ENCODE data around the gene VCAM1. TPM values are rescaled to one million over a fixed set of nuclear protein-coding genes. Genes with fewer than 3 reads are reported as not detected.

The VCAM1 gene
- total and polyA plus RNA-seq, 3 experiments from 2014 or later: 0.51 to 4.0 (median 3.5) TPM

- ChIA-PET POLR2A (no interaction called here), CTCF (no interaction called here)
- H3K9me3 Mint-ChIP-seq: no peaks in the 10 kb centered on the region
- no peak overlapping the region for H3K4me3 Mint-ChIP-seq
- Histone ChIP-seq H3K27ac (ENCODE audit: low read depth, low read length) (no peak overlapping the region), H3K27me3 (ENCODE audit: insufficient read depth, low read length, poor library complexity, severe bottlenecking) (no peaks in the 10 kb centered on the region), H3K9me3 (ENCODE audit: low read length) (no peaks in the 10 kb centered on the region), H3K4me1 (ENCODE audit: insufficient read depth, low read length) (no peaks in the 10 kb centered on the region), H3K4me3 (ENCODE audit: low read length) (no peak overlapping the region), H3K36me3 (ENCODE audit: insufficient read depth, low read length) (no peaks in the 10 kb centered on the region)
- H3K27ac Mint-ChIP-seq: no peak overlapping the region
- peaks cover 0 to 2% (median 0%) of the 10 kb centered on the region in 3 donors for H3K36me3 Mint-ChIP-seq
- no peaks in the 10 kb centered on the region for H3K4me1 Mint-ChIP-seq
- H3K27me3 Mint-ChIP-seq: peaks cover 0 to 1% of the 10 kb centered on the region in 2 donors
- DNase-seq: no peak
Observed at GRCh38 chr1:100730130-100730529, 10.6 kb downstream of the VCAM1 start.

- H3K36me3 ChIP-seq (ENCODE audit: insufficient read depth, low read length): no peaks in the 10 kb centered on the region
- no peak overlapping the region for H3K27ac Mint-ChIP-seq
- no peak overlapping the region for H3K4me3 ChIP-seq (ENCODE audit: low read length)
- no peaks in the 10 kb centered on the region for H3K9me3 ChIP-seq (ENCODE audit: low read length)
- no peak overlapping the region for H3K4me3 Mint-ChIP-seq
- peaks cover 0 to 1% of the 10 kb centered on the region in 2 donors for H3K27me3 Mint-ChIP-seq
- H3K36me3 Mint-ChIP-seq: peaks cover 0 to 2% (median 0%) of the 10 kb centered on the region in 3 donors
- no peaks in the 10 kb centered on the region for H3K27me3 ChIP-seq (ENCODE audit: insufficient read depth, low read length, poor library complexity, severe bottlenecking)
- CTCF ChIA-PET: no interaction called here
- H3K9me3 Mint-ChIP-seq: no peaks in the 10 kb centered on the region
- no peaks in the 10 kb centered on the region for H3K4me1 Mint-ChIP-seq
- no peaks in the 10 kb centered on the region for H3K4me1 ChIP-seq (ENCODE audit: insufficient read depth, low read length)
- DNase-seq: no peak
- H3K27ac ChIP-seq (ENCODE audit: low read depth, low read length): no peak overlapping the region
- POLR2A ChIA-PET: no interaction called here
Observed at GRCh38 chr1:100731309-100731708, 11.8 kb downstream of the VCAM1 start.

GRCh38 chr1:100731758-100732157 lies 12.2 kb downstream of the VCAM1 start:
- no peaks in the 10 kb centered on the region for H3K27me3 ChIP-seq (ENCODE audit: insufficient read depth, low read length, poor library complexity, severe bottlenecking)
- H3K9me3 Mint-ChIP-seq: no peaks in the 10 kb centered on the region
- H3K4me3 Mint-ChIP-seq: no peak overlapping the region
- H3K36me3 Mint-ChIP-seq: peaks cover 0 to 2% (median 0%) of the 10 kb centered on the region in 3 donors
- H3K4me1 ChIP-seq (ENCODE audit: insufficient read depth, low read length): no peaks in the 10 kb centered on the region
- H3K4me1 Mint-ChIP-seq: no peaks in the 10 kb centered on the region
- CTCF ChIA-PET: no interaction called here
- no peaks in the 10 kb centered on the region for H3K9me3 ChIP-seq (ENCODE audit: low read length)
- POLR2A ChIA-PET: no interaction called here
- H3K27me3 Mint-ChIP-seq: peaks cover 0 to 1% of the 10 kb centered on the region in 2 donors
- DNase-seq: no peak
- H3K27ac ChIP-seq (ENCODE audit: low read depth, low read length): no peak overlapping the region
- H3K36me3 ChIP-seq (ENCODE audit: insufficient read depth, low read length): no peaks in the 10 kb centered on the region
- no peak overlapping the region for H3K27ac Mint-ChIP-seq
- no peak overlapping the region for H3K4me3 ChIP-seq (ENCODE audit: low read length)

- DNase-seq: no peak
- H3K27ac Mint-ChIP-seq: no peak overlapping the region
- H3K27me3 Mint-ChIP-seq: peaks cover 0 to under 1% of the 10 kb centered on the region in 2 donors
- peaks cover 0 to 2% (median 0%) of the 10 kb centered on the region in 3 donors for H3K36me3 Mint-ChIP-seq
- H3K36me3 ChIP-seq (ENCODE audit: insufficient read depth, low read length): no peaks in the 10 kb centered on the region
- H3K4me3 Mint-ChIP-seq: no peak overlapping the region
- H3K9me3 Mint-ChIP-seq: no peaks in the 10 kb centered on the region
- no peaks in the 10 kb centered on the region for H3K9me3 ChIP-seq (ENCODE audit: low read length)
- no peaks in the 10 kb centered on the region for H3K27me3 ChIP-seq (ENCODE audit: insufficient read depth, low read length, poor library complexity, severe bottlenecking)
- POLR2A ChIA-PET: no interaction called here
- no peak overlapping the region for H3K27ac ChIP-seq (ENCODE audit: low read depth, low read length)
- no peaks in the 10 kb centered on the region for H3K4me1 ChIP-seq (ENCODE audit: insufficient read depth, low read length)
- H3K4me1 Mint-ChIP-seq: no peaks in the 10 kb centered on the region
- H3K4me3 ChIP-seq (ENCODE audit: low read length): no peak overlapping the region
- CTCF ChIA-PET: no interaction called here
Observed at GRCh38 chr1:100734676-100735075, 15.1 kb downstream of the VCAM1 start.

- POLR2A ChIA-PET: no interaction called here
Observed at GRCh38 chr1:100735244-100735643, 15.7 kb downstream of the VCAM1 start.

GRCh38 chr1:100736324-100736723 lies 16.8 kb downstream of the VCAM1 start:
- no peak for DNase-seq
- peaks cover 0 to 2% of the 10 kb centered on the region in 2 donors for H3K27me3 Mint-ChIP-seq
- no peak overlapping the region for H3K27ac ChIP-seq (ENCODE audit: low read depth, low read length)
- H3K9me3 Mint-ChIP-seq: no peaks in the 10 kb centered on the region
- no peak overlapping the region for H3K27ac Mint-ChIP-seq
- H3K4me3 Mint-ChIP-seq: no peak overlapping the region
- no peaks in the 10 kb centered on the region for H3K9me3 ChIP-seq (ENCODE audit: low read length)
- H3K36me3 Mint-ChIP-seq: peaks cover 0 to 2% (median 0%) of the 10 kb centered on the region in 3 donors
- no peaks in the 10 kb centered on the region for H3K4me1 ChIP-seq (ENCODE audit: insufficient read depth, low read length)
- H3K36me3 ChIP-seq (ENCODE audit: insufficient read depth, low read length): no peaks in the 10 kb centered on the region
- H3K27me3 ChIP-seq (ENCODE audit: insufficient read depth, low read length, poor library complexity, severe bottlenecking): no peaks in the 10 kb centered on the region
- CTCF ChIA-PET: interaction anchor here (1.0 kb wide), 1 partner anchor 10 kb away, joined by 3 read pairs; no protein-coding TSS in a partner anchor
- H3K4me3 ChIP-seq (ENCODE audit: low read length): no peak overlapping the region
- POLR2A ChIA-PET: no interaction called here
- H3K4me1 Mint-ChIP-seq: no peaks in the 10 kb centered on the region

More at GRCh38 chr1:100735244-100735643, 15.7 kb downstream of the VCAM1 start:
- Histone ChIP-seq H3K27me3 (ENCODE audit: insufficient read depth, low read length, poor library complexity, severe bottlenecking) (no peaks in the 10 kb centered on the region), H3K27ac (ENCODE audit: low read depth, low read length) (no peak overlapping the region), H3K4me3 (ENCODE audit: low read length) (no peak overlapping the region), H3K9me3 (ENCODE audit: low read length) (no peaks in the 10 kb centered on the region), H3K4me1 (ENCODE audit: insufficient read depth, low read length) (no peaks in the 10 kb centered on the region), H3K36me3 (ENCODE audit: insufficient read depth, low read length) (no peaks in the 10 kb centered on the region)
- Mint-ChIP-seq H3K36me3 (peaks cover 0 to 2% (median 0%) of the 10 kb centered on the region in 3 donors), H3K27me3 (peaks cover 0 to 2% of the 10 kb centered on the region in 2 donors), H3K27ac (no peak overlapping the region), H3K4me1 (no peaks in the 10 kb centered on the region), H3K9me3 (no peaks in the 10 kb centered on the region), H3K4me3 (no peak overlapping the region)
- DNase-seq: no peak
- CTCF ChIA-PET: no interaction called here

- H3K36me3 ChIP-seq (ENCODE audit: insufficient read depth, low read length): no peaks in the 10 kb centered on the region
- Mint-ChIP-seq H3K4me1 (no peaks in the 10 kb centered on the region), H3K9me3 (no peaks in the 10 kb centered on the region), H3K4me3 (no peak overlapping the region), H3K36me3 (peaks cover 0 to 2% (median 0%) of the 10 kb centered on the region in 3 donors), H3K27ac (no peak overlapping the region), H3K27me3 (peaks cover 0 to 2% of the 10 kb centered on the region in 2 donors)
- CTCF ChIA-PET: interaction anchor here (1.0 kb wide), 1 partner anchor 9 kb away, joined by 3 read pairs; no protein-coding TSS in a partner anchor
- H3K4me3 ChIP-seq (ENCODE audit: low read length): no peak overlapping the region
- H3K9me3 ChIP-seq (ENCODE audit: low read length): no peaks in the 10 kb centered on the region
- H3K27ac ChIP-seq (ENCODE audit: low read depth, low read length): no peak overlapping the region
- H3K4me1 ChIP-seq (ENCODE audit: insufficient read depth, low read length): no peaks in the 10 kb centered on the region
- POLR2A ChIA-PET: no interaction called here
- H3K27me3 ChIP-seq (ENCODE audit: insufficient read depth, low read length, poor library complexity, severe bottlenecking): no peaks in the 10 kb centered on the region
- no peak for DNase-seq
Observed at GRCh38 chr1:100736746-100737145, 17.2 kb downstream of the VCAM1 start.

GRCh38 chr1:100746542-100746932 lies 27.0 kb downstream of the VCAM1 start:
- CTCF ChIA-PET: interaction anchor here (0.9 kb wide), 1 partner anchor 10 kb away, joined by 3 read pairs; no protein-coding TSS in a partner anchor
- DNase-seq: no peak
- peak overlapping the region in 4 of 8 donors; percentile 34 to 86 (median 66) for H3K27ac Mint-ChIP-seq

More at GRCh38 chr1:100746542-100746932, 27.0 kb downstream of the VCAM1 start:
- no peaks in the 10 kb centered on the region for H3K4me1 ChIP-seq (ENCODE audit: insufficient read depth, low read length)
- H3K4me1 Mint-ChIP-seq: peaks cover 0 to 12% (median 2%) of the 10 kb centered on the region in 3 donors
- peak overlapping the region in 2 of 7 donors; percentile 29 to 42 for H3K4me3 Mint-ChIP-seq
- peaks cover 0 to 5% (median 0%) of the 10 kb centered on the region in 3 donors for H3K36me3 Mint-ChIP-seq
- POLR2A ChIA-PET: no interaction called here
- no peaks in the 10 kb centered on the region for H3K9me3 ChIP-seq (ENCODE audit: low read length)
- no peaks in the 10 kb centered on the region for H3K27me3 ChIP-seq (ENCODE audit: insufficient read depth, low read length, poor library complexity, severe bottlenecking)
- no peak overlapping the region for H3K27ac ChIP-seq (ENCODE audit: low read depth, low read length)
- H3K27me3 Mint-ChIP-seq: peaks cover 11 to 12% of the 10 kb centered on the region in 2 donors
- H3K9me3 Mint-ChIP-seq: peaks cover 0 to 8% (median 0%) of the 10 kb centered on the region in 5 donors
- no peak overlapping the region for H3K4me3 ChIP-seq (ENCODE audit: low read length)
- no peaks in the 10 kb centered on the region for H3K36me3 ChIP-seq (ENCODE audit: insufficient read depth, low read length)

Measured in CD8-positive, alpha-beta memory T cell (primary cell).